Transverse colon (tissue), 4 donors: ENCODE data around the gene CCR4. TPM values are rescaled to one million over a fixed set of nuclear protein-coding genes. Genes with fewer than 3 reads are reported as not detected.
"Not testable (repeated sequence)": the region's sequence is repeated elsewhere in the genome, so short reads cannot be mapped to it uniquely, and the experiment has no call there.

Experiments used
- DNase-seq: peaks from one replicate; pipeline ENCODE4 v3.0.0-alpha.2; 2019
- H3K27ac ChIP-seq, 4 donors: fragments of 200-600 bp; sonication (generic); 2 replicates each; pipeline ENCODE4 v1.5.1; 2016 to 2018; ENCODE audit warnings: inconsistent platforms in 4 of 4
- H3K27me3 ChIP-seq: fragments of 200-600 bp; sonication (generic); 2 replicates; pipeline ENCODE4 v1.5.1; 2017; ENCODE audit warnings: inconsistent platforms
- H3K36me3 ChIP-seq, 4 donors: fragments of 200-600 bp; sonication (generic); 2 replicates each; pipeline ENCODE4 v1.5.1; 2017 to 2019; ENCODE audit warnings: inconsistent platforms in 4 of 4
- H3K4me1 ChIP-seq, 4 donors: fragments of 200-600 bp; sonication (generic); 2 replicates each; pipeline ENCODE4 v1.5.1; 2017 to 2020; ENCODE audit warnings: inconsistent platforms in 4 of 4
- H3K4me3 ChIP-seq, 4 donors: fragments of 200-600 bp; sonication (generic); 1 replicate in 1 of 4; 2 replicates in 3 of 4; pipeline versions ENCODE4 v1.5.1 to v1.6.1; 2017 to 2019; ENCODE audit warnings: inconsistent platforms in 4 of 4
- H3K9me3 ChIP-seq, 2 donors: fragments of 200-600 bp; sonication (generic); 2 replicates each; pipeline ENCODE4 v1.5.1; 2017 to 2019; ENCODE audit warnings: inconsistent platforms in 2 of 2
- EP300 ChIP-seq: sonication (generic); formaldehyde crosslinking; IDR thresholded peaks from one replicate; pipeline ENCODE4 v1.6.1; 2017; ENCODE audit warnings: antibody characterized with exemption, low read depth
- POLR2A ChIP-seq: fragments of 450-650 bp; IDR thresholded peaks from one replicate; pipeline ENCODE4 v1.6.1; 2016; ENCODE audit warnings: antibody characterized with exemption, mild to moderate bottlenecking, moderate library complexity
- POLR2AphosphoS5 ChIP-seq, 3 donors: sonication (generic); formaldehyde crosslinking; IDR thresholded peaks; one replicate each; pipeline ENCODE4 v1.6.1; 2016; ENCODE audit warnings: antibody characterized with exemption in 3 of 3
- WGBS, 2 donors: methylation state at CpG; one replicate each; pipeline ENCODE4 v1.1.5; 2018; ENCODE audit warnings: low coverage in 1 of 2; 5-methylcytosine and 5-hydroxymethylcytosine counted together
- in situ Hi-C, 4 donors: fragments of 200-750 bp; cut with MboI; loops; one replicate each; pipeline versions ENCODE4 v1.15.0 to v1.15.1; 2017; ENCODE audit warnings: low sequenced_read_pairs in 3 of 4, low pct_ligation_motif_present in 1 of 4, low pct_unique_long_range_greater_than_20kb in 1 of 4
- intact Hi-C: fragments of 100-400 bp; cut with DNase I; formaldehyde crosslinking; loops from one replicate; pipeline ENCODE4 v1.15.1; 2023; ENCODE audit warnings: low total_unique reads
- total RNA-seq, 4 donors: library from RNA; depleted of rRNA; stranded (reverse); fragments of >200 nt; gene quantifications; one replicate each; pipeline ENCODE4 v1.1.0, GENCODE V29; 2016
- TF ChIP-seq, protein P1 (sequence below), 5 experiments: fragments of 200-600 bp in 3 of 5; fragments of 450-650 bp in 2 of 5; sonication (generic) in 3 of 5; IDR thresholded peaks; 1 replicate in 2 of 5; 2 replicates in 3 of 5; pipeline ENCODE4 v1.5.1; 2016 to 2017; ENCODE audit warnings: antibody characterized with exemption in 5 of 5, inconsistent platforms in 3 of 5, mild to moderate bottlenecking in 2 of 5, moderate library complexity in 1 of 5

Gene CCR4
- total RNA-seq, 4 donors from 2014 or later, result 0.95 TPM; not detected in 3

DNA sequence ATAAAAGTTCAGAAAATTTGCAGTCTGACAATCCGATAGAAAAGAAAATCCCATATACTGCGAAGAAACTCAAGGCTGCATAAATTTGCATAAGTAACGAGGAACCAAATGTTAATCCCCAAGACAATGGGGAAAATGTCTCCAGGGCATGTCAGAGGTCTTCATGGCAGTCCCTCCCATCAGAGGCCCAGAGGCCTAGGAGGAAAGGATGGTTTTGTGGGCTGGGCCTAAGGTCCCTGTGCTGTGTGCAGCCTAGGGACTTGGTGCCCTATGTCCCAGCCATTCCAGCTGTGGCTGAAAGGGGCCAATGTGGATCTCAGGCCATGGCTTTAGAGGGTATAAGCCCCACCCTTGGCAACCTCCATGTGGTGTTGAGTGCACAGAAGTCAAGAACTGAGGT is 21.3 kb upstream of the CCR4 start:
- H3K4me3 ChIP-seq, result no peak overlapping the region
- H3K27me3 ChIP-seq, result no peaks in the 10 kb centered on the region
- intact Hi-C loops, result no loop called here
- no peaks in the 10 kb centered on the region for H3K36me3 ChIP-seq
- H3K4me1 ChIP-seq, result no peaks in the 10 kb centered on the region
- TF ChIP-seq POLR2A (no peak), EP300 (no peak), POLR2AphosphoS5 (IDR thresholded peaks at IDR 0.05) (no peak)
- TF ChIP-seq, protein P1, sequence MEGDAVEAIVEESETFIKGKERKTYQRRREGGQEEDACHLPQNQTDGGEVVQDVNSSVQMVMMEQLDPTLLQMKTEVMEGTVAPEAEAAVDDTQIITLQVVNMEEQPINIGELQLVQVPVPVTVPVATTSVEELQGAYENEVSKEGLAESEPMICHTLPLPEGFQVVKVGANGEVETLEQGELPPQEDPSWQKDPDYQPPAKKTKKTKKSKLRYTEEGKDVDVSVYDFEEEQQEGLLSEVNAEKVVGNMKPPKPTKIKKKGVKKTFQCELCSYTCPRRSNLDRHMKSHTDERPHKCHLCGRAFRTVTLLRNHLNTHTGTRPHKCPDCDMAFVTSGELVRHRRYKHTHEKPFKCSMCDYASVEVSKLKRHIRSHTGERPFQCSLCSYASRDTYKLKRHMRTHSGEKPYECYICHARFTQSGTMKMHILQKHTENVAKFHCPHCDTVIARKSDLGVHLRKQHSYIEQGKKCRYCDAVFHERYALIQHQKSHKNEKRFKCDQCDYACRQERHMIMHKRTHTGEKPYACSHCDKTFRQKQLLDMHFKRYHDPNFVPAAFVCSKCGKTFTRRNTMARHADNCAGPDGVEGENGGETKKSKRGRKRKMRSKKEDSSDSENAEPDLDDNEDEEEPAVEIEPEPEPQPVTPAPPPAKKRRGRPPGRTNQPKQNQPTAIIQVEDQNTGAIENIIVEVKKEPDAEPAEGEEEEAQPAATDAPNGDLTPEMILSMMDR (IDR thresholded peaks at IDR 0.05), result no peak
- DNase-seq, result no peak
- in situ Hi-C loops, result loop anchor here in 3 of 4 donors (25.0 kb wide), 3 partner anchors 193 to 432 kb away; partner anchors contain the start of gene CMTM6 (in 1 of the 3)
- H3K27ac ChIP-seq, result no peak overlapping the region
- no peaks in the 10 kb centered on the region for H3K9me3 ChIP-seq
- 95 to 97% methylated on average over 3 of the region's 3 CpGs for WGBS, 2 donors

DNA sequence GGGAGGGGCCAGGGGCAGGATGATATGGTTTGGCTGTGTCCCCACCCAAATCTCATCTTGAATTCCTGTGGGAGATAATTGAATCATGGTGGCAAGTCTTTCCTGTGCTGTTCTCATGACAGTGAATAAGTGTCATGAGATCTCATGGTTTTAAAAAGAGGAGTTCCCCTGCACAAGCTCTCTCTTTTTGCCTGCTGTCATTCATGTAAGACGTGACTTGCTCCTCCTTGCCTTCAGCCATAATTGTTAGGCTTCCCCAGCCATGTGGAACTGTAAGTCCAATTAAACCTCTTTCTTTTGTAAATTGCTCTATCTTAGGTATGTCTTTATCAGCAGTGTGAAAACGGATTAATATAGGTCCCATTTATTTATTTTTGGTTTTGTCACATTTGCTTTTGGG is 20.2 kb upstream of the CCR4 start:
- H3K4me1 ChIP-seq, H3K27ac ChIP-seq, DNase-seq, H3K27me3 ChIP-seq, intact Hi-C loops, H3K9me3 ChIP-seq, H3K36me3 ChIP-seq, H3K4me3 ChIP-seq: not testable (repeated sequence)
- WGBS, 2 donors, result 82% methylated on average over 2 of the region's 2 CpGs; no CpG with 5 or more reads in 1 of the 2 donors
- in situ Hi-C loops, result loop anchor here in 3 of 4 donors (25.0 kb wide), 3 partner anchors 194 to 431 kb away; partner anchors contain the start of gene CMTM6 (in 1 of the 3)

DNA sequence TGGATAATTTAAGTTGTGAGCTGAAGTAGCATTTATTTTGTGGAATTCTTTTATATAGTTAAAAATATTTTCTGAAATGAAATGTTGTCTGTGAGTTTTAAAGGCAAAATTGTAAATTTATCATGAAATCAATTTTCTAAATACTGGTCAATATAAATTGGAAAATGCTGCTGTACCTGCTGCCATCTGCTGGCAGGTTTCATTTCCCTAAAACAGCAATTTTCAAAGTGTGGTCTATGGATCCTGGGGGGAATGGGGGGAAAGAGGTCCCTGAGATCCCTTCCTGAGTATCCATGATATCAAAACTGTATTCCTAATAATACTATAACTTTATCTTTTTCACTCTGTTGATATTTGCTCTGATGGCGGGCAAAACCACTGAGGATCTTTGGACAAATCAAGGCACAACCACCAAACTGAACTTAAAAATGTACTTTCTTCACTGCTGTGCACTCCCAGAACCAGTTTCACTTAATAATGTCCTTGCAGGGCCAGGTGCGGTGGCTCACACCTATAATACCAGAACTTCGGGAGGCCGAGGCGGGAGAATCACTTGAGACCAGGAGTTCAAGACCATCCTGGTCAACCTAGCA is 17.2 kb upstream of the CCR4 start:
- no peak overlapping the region for H3K27ac ChIP-seq
- no peaks in the 10 kb centered on the region for H3K4me1 ChIP-seq
- WGBS, 2 donors, result 81 to 83% methylated on average over 5 of the region's 5 CpGs
- TF ChIP-seq POLR2A, result no peak
- TF ChIP-seq, protein P1 (IDR thresholded peaks at IDR 0.05), result peak; percentile 40 to 62 (median 52)
- H3K36me3 ChIP-seq, result no peaks in the 10 kb centered on the region
- H3K4me3 ChIP-seq, result no peak overlapping the region
- no peaks in the 10 kb centered on the region for H3K27me3 ChIP-seq
- DNase-seq, result no peak
- no peaks in the 10 kb centered on the region for H3K9me3 ChIP-seq
- intact Hi-C loops (no loop called here), in situ Hi-C loops (loop anchor here in 3 of 4 donors (25.0 kb wide), 3 partner anchors 197 to 428 kb away; partner anchors contain the start of gene CMTM6 (in 1 of the 3))

DNA sequence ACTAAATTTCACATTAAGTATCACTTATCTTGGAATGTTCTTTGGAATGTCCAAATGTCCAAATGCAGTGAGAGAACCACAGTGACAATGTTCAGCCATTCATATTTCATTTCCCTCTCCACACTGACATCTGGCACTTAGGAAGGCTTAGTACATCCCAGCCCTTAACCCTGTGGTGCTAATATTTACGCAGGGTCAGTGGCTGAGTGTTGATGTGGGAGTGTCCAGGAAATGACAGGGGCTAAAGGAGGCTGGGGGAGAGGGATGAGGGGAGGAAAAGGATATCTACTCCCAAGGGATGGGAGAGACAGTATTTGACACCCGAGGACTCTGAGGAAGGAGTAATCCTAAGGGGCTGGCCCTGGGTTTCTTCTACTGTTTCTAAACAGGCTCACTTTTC is 14.1 kb upstream of the CCR4 start:
- DNase-seq, result no peak
- Histone ChIP-seq H3K27ac (no peak overlapping the region), H3K9me3 (no peaks in the 10 kb centered on the region), H3K36me3 (no peaks in the 10 kb centered on the region), H3K27me3 (no peaks in the 10 kb centered on the region), H3K4me3 (no peak overlapping the region), H3K4me1 (no peaks in the 10 kb centered on the region)
- in situ Hi-C loops (loop anchor here in 3 of 4 donors (25.0 kb wide), 3 partner anchors 200 to 425 kb away; partner anchors contain the start of gene CMTM6 (in 1 of the 3)), intact Hi-C loops (no loop called here)
- TF ChIP-seq EP300, result no peak
- no peak for TF ChIP-seq POLR2AphosphoS5 (IDR thresholded peaks at IDR 0.05)
- TF ChIP-seq, protein P1 (IDR thresholded peaks at IDR 0.05), result no peak
- no peak for TF ChIP-seq POLR2A
- WGBS, 2 donors, result 41 to 83% methylated on average over 2 of the region's 2 CpGs

DNA sequence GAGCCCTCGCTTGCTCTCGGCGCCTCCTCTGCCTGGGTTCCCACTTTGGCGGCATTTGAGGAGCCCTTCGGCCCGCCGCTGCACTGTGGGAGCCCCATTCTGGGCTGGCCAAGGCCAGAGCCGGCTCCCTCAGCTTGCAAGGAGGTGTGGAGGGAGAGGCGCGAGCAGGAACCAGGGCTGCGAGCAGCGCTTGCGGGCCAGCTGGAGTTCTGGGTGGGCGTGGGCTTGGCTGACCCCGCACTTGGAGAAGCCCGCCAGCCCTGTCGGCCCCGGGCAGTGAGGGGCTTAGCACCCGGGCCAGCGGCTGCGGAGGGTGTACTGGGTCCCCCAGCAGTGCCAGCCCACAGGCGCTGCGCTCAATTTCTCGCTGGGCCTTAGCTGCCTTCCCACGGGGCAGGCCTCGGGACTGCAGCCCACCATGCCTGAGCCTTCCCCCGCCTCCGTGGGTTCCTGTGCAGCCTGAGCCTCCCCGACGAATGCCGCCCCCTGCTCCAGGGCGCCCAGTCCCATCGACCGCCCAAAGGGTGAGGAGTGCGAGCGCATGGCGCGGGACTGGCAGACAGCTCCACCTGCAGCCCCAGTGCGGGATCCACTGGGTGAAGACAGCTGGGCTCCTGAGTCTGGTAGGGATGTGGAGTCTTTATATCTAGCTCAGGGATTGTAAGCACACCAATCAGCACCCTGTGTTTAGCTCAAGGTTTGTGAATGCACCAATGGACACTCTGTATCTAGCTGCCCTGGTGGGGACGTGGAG is 11.7 kb upstream of the CCR4 start:
- H3K4me3 ChIP-seq, H3K27ac ChIP-seq, intact Hi-C loops, H3K9me3 ChIP-seq, DNase-seq, H3K36me3 ChIP-seq, H3K27me3 ChIP-seq, H3K4me1 ChIP-seq: not testable (repeated sequence)
- WGBS, 2 donors, result 96% methylated on average over 39 of the region's 40 CpGs; no CpG with 5 or more reads in 1 of the 2 donors
- in situ Hi-C loops, result loop anchor here in 3 of 4 donors (25.0 kb wide), 3 partner anchors 202 to 427 kb away; partner anchors contain the start of gene CMTM6 (in 1 of the 3)
